ENCODE measurements around the gene ABCC4. TPM values are rescaled to one million over a fixed set of nuclear protein-coding genes. Genes with fewer than 3 reads are reported as not detected.

The ABCC4 gene
- total and polyA plus RNA-seq, 9 of the 15 experiments (the other 6 are each of a cell fraction or from before 2014, with no cell fraction given) = 9.4 to 46.1 (median 25.4) TPM

DNA sequence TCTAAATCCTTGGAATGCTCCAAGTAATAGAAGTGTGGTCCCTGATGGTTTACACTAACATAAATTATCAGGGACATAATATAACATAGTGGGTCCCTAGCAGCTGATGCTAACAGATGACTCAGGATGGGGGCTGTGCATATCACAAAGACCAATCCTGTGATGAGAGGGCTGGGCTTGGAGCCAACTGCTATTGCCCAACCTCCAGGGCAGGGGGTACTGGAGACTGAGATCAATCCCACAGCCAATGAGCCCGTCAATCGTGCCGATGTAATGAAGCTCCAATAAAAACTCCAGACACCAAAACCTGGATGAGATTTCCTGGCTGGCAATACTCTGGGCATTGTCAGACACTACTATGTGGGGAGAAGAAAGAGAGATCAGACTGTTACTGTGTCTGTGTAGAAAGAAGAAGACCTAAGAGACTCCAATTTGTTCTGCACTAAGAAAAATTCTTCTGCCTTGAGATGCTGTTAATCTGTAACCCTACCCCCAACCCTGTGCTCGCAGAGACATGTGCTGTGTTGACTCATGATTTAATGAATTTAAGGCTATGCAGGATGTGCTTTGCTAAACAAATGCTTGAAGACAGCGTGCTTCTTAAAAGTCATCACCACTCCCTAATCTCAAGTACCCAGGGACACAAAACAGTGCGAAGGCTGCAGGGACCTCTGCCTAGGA lies 33.4 kb downstream of the ABCC4 start:
- peak; percentile 23; the same call in 2 of the 3 replicates for ATAC-seq
- peak; percentile 29 for TF ChIP-seq MEIS2 (IDR thresholded peaks at IDR 0.05; ENCODE audit: partially characterized antibody)
- no peak for TF ChIP-seq RUNX1 (IDR thresholded peaks at IDR 0.05; ENCODE audit: low read depth)
- TF ChIP-seq NFXL1 (CRISPR knock-in tag; IDR thresholded peaks at IDR 0.05) = no peak
- TF ChIP-seq, protein P1, sequence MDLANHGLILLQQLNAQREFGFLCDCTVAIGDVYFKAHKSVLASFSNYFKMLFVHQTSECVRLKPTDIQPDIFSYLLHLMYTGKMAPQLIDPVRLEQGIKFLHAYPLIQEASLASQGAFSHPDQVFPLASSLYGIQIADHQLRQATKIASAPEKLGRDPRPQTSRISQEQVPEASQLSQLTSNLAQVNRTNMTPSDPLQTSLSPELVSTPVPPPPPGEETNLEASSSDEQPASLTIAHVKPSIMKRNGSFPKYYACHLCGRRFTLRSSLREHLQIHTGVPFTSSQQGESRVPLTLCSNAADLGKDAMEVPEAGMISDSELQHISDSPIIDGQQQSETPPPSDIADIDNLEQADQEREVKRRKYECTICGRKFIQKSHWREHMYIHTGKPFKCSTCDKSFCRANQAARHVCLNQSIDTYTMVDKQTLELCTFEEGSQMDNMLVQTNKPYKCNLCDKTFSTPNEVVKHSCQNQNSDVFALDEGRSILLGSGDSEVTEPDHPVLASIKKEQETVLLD (IDR thresholded peaks at IDR 0.05) = no peak
- TF ChIP-seq, protein P2, sequence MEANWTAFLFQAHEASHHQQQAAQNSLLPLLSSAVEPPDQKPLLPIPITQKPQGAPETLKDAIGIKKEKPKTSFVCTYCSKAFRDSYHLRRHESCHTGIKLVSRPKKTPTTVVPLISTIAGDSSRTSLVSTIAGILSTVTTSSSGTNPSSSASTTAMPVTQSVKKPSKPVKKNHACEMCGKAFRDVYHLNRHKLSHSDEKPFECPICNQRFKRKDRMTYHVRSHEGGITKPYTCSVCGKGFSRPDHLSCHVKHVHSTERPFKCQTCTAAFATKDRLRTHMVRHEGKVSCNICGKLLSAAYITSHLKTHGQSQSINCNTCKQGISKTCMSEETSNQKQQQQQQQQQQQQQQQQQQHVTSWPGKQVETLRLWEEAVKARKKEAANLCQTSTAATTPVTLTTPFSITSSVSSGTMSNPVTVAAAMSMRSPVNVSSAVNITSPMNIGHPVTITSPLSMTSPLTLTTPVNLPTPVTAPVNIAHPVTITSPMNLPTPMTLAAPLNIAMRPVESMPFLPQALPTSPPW (CRISPR knock-in tag; IDR thresholded peaks at IDR 0.05) = 0 out of 2 replicates have a peak, but pooled peaks have one; percentile 18
- TF ChIP-seq, protein P3, sequence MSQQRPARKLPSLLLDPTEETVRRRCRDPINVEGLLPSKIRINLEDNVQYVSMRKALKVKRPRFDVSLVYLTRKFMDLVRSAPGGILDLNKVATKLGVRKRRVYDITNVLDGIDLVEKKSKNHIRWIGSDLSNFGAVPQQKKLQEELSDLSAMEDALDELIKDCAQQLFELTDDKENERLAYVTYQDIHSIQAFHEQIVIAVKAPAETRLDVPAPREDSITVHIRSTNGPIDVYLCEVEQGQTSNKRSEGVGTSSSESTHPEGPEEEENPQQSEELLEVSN (IDR thresholded peaks at IDR 0.05; ENCODE audit: borderline replicate concordance in 1 of 2, extremely low read depth in 1 of 2, insufficient read depth in 1 of 2, insufficient read length in 1 of 2, low read depth in 1 of 2, low read length in 1 of 2, poor library complexity in 1 of 2, severe bottlenecking in 1 of 2) = peak in 1 of 2 experiments; percentile 27
- no peak for TF ChIP-seq KAT8 (IDR thresholded peaks at IDR 0.05; ENCODE audit: low read depth)
- peak; percentile 66; the same call in 1 of the 2 replicates for TF ChIP-seq L3MBTL2 (IDR thresholded peaks at IDR 0.05)
- TF ChIP-seq CREM (IDR thresholded peaks at IDR 0.05; ENCODE audit: low read depth) = no peak

More for the DNA sequence above, 33.4 kb downstream of the ABCC4 start:
- Histone ChIP-seq H3K9me3 (replicated peaks; ENCODE audit: control insufficient read depth, insufficient read depth, low read depth, low read length) (peaks cover 5% of the 10 kb centered on the region), H3K36me3 (ENCODE audit: control insufficient read depth, insufficient read depth, low read length) (peaks cover 43% of the 10 kb centered on the region), H3K4me3 (no peak overlapping the region), H3K4me1 (replicated peaks in 1 of 2; ENCODE audit: control insufficient read depth in 2 of 2, insufficient read depth in 2 of 2, low read length in 2 of 2) (peaks cover 12 to 41% of the 10 kb centered on the region in 2 experiments; a peak in 4 of 5 replicates), H3K27me3 (ENCODE audit: control insufficient read depth in 2 of 2, insufficient read depth in 2 of 2, low read length in 2 of 2) (no peaks in the 10 kb centered on the region), H3K27ac (ENCODE audit: extremely low read depth, low read depth, low read length) (peak overlapping the region; percentile 63; the same call in 2 of the 3 replicates), H3K79me2 (ENCODE audit: control insufficient read depth, insufficient read depth, low read length) (peaks cover 77% of the 10 kb centered on the region), H3K4me2 (ENCODE audit: insufficient read depth, low read length) (peak overlapping the region; percentile 11; the same call in 1 of the 2 replicates), H2AFZ (ENCODE audit: low read depth, low read length) (no peak overlapping the region), H3K9me1 (ENCODE audit: control insufficient read depth, insufficient read depth, low read length) (no peaks in the 10 kb centered on the region), H3K9ac (ENCODE audit: insufficient read depth in 1 of 2, low read depth in 2 of 2, low read length in 2 of 2) (no peak overlapping the region), H4K20me1 (replicated peaks; ENCODE audit: control insufficient read depth, insufficient read depth, low read length) (no peaks in the 10 kb centered on the region)
- in situ Hi-C loops (cut with MboI) (no loop called here), intact Hi-C loops (cut with micrococcal nuclease) (no loop called here)
- 32% methylated on average over 6 of the region's 6 CpGs for WGBS (ENCODE audit: insufficient coverage, low coverage, missing lambda C conversion rate)
- ChIA-PET CTCF (ENCODE audit: low intra/inter-chr PET ratio) (no interaction called here), POLR2A (no interaction called here)
- peak in 2 of 4 experiments; percentile 44 to 60 for DNase-seq (ENCODE audit: extremely low read depth in 1 of 4, low spot score in 3 of 4)
- FAIRE-seq = peak; percentile 52
- no TSS peak for BruUV-seq (replicated peaks)

All from K562 (cell line).